Peyer's patch (tissue), 4 donors: ENCODE results near the gene SORL1.

Source experiments
- CTCF ChIP-seq, 6 experiments: fragments of 450-650 bp in 4 of 6; fragments of 200-600 bp in 2 of 6; sonication (generic) in 1 of 6; IDR thresholded peaks; one replicate each; pipeline ENCODE4 v1.5.1; 2017 to 2019; ENCODE audit warnings: antibody characterized with exemption in 6 of 6, mild to moderate bottlenecking in 3 of 6, moderate library complexity in 1 of 6
- POLR2A ChIP-seq, 2 donors: fragments of 450-650 bp; IDR thresholded peaks; one replicate each; pipeline ENCODE4 v1.5.1; 2017; ENCODE audit warnings: antibody characterized with exemption in 2 of 2, mild to moderate bottlenecking in 2 of 2, moderate library complexity in 2 of 2

GRCh38 chr11:121644187-121644512 lies 192.0 kb downstream of the SORL1 start:
- no peak for TF ChIP-seq CTCF (IDR thresholded peaks at IDR 0.05)
- TF ChIP-seq POLR2A (IDR thresholded peaks at IDR 0.05): no peak
